ENCODE results near the gene SHROOM3.
A peak's percentile ranks its signal among the peaks of the same experiment; 100 is the strongest.

GRCh38 chr4:76704133-76704881 is 269.3 kb downstream of the SHROOM3 start:
- no peak for TF ChIP-seq EP300 (IDR thresholded peaks at IDR 0.05; ENCODE audit: borderline replicate concordance)
- no peak for TF ChIP-seq YY1 (IDR thresholded peaks at IDR 0.05; ENCODE audit: low read depth)
- peak; percentile 61 for TF ChIP-seq NFIC (IDR thresholded peaks at IDR 0.05)
- peak; percentile 29; the same call in 1 of the 2 replicates for TF ChIP-seq MAX (IDR thresholded peaks at IDR 0.05)
- no peak for TF ChIP-seq REST (IDR thresholded peaks at IDR 0.05; ENCODE audit: low read depth)
- no peak for TF ChIP-seq CEBPB (IDR thresholded peaks at IDR 0.05)
- peak; percentile 81 for TF ChIP-seq TEAD4 (IDR thresholded peaks at IDR 0.05)
- no peak; the same call in 1 of the 2 replicates for TF ChIP-seq FOXM1 (IDR thresholded peaks at IDR 0.05; ENCODE audit: borderline replicate concordance, low read depth)
- TF ChIP-seq RAD21 (IDR thresholded peaks at IDR 0.05; ENCODE audit: low read depth) = no peak
- no peak for TF ChIP-seq USF1 (IDR thresholded peaks at IDR 0.05)
- no peak for TF ChIP-seq TAF1 (IDR thresholded peaks at IDR 0.05; ENCODE audit: low read depth)
- no peak for TF ChIP-seq ZBTB7A (IDR thresholded peaks at IDR 0.05; ENCODE audit: low read depth)
- no peak; the same call in 1 of the 2 replicates for TF ChIP-seq TCF12 (IDR thresholded peaks at IDR 0.05; ENCODE audit: low read depth)

Data from Ishikawa (cell line).